Astrocyte (in vitro differentiated cells and primary cell): Measurements from ENCODE around the gene TLR9. TPM values are rescaled to one million over a fixed set of nuclear protein-coding genes. Genes with fewer than 3 reads are reported as not detected.
"Not testable (repeated sequence)": the region's sequence is repeated elsewhere in the genome, so short reads cannot be mapped to it uniquely, and the experiment has no call there.

Experiments used
- DNase-seq: peaks from one replicate; pipeline ENCODE4 v3.0.0-alpha.2; 2010; ENCODE audit warnings: low read depth
- FAIRE-seq: peaks from 2 replicates; lab custom pipeline; 2011; peaks lifted over from hg19 to GRCh38; lab: Jason Lieb, UNC
- H2AFZ ChIP-seq: 2 replicates; pipeline ENCODE4 v1.6.0; 2012; ENCODE audit warnings: low read depth, low read length, inconsistent platforms
- H3K27ac ChIP-seq: 2 replicates; pipeline ENCODE4 v1.5.1; 2011; ENCODE audit warnings: low read depth, low read length, inconsistent platforms
- H3K27me3 ChIP-seq: 2 replicates; pipeline ENCODE4 v1.6.0; 2011; ENCODE audit warnings: low read length, inconsistent platforms; ENCODE audit not compliant: insufficient read depth
- H3K36me3 ChIP-seq: 2 replicates; pipeline ENCODE4 v1.5.1; 2011; ENCODE audit warnings: low read length, inconsistent platforms; ENCODE audit not compliant: insufficient read depth
- H3K4me1 ChIP-seq: 2 replicates; pipeline ENCODE4 v1.5.1; 2011; ENCODE audit warnings: low read length, inconsistent platforms; ENCODE audit not compliant: insufficient read depth
- H3K4me2 ChIP-seq: 2 replicates; pipeline ENCODE4 v1.6.0; 2012; ENCODE audit warnings: low read length, inconsistent platforms
- H3K4me3 ChIP-seq: 2 replicates; pipeline ENCODE4 v1.5.1; 2011; ENCODE audit warnings: low read depth, mild to moderate bottlenecking, low read length, inconsistent platforms; ENCODE audit not compliant: insufficient read depth
- H3K79me2 ChIP-seq: 2 replicates; pipeline ENCODE4 v1.6.0; 2012; ENCODE audit warnings: mild to moderate bottlenecking, low read length, inconsistent platforms; ENCODE audit not compliant: insufficient read depth
- H3K9ac ChIP-seq: 2 replicates; pipeline ENCODE4 v1.6.0; 2012; ENCODE audit warnings: mild to moderate bottlenecking, low read length, inconsistent platforms
- H3K9me3 ChIP-seq: 2 replicates; pipeline ENCODE4 v1.5.1; 2012; ENCODE audit warnings: low read depth, mild to moderate bottlenecking, low read length, inconsistent platforms; ENCODE audit not compliant: insufficient read depth
- H4K20me1 ChIP-seq: 2 replicates; pipeline ENCODE4 v1.6.0; 2012; ENCODE audit warnings: low read length, inconsistent platforms; ENCODE audit not compliant: insufficient read depth
- H3K27ac Mint-ChIP-seq: one replicate; pipeline ENCODE4 v1.8.0; 2021; ENCODE audit warnings: mild to moderate bottlenecking, mixed read lengths; ENCODE audit not compliant: unreplicated experiment
- H3K27me3 Mint-ChIP-seq: one replicate; pipeline ENCODE4 v1.8.0; 2021; ENCODE audit warnings: low read depth, mixed read lengths; ENCODE audit not compliant: unreplicated experiment
- H3K36me3 Mint-ChIP-seq: one replicate; pipeline ENCODE4 v1.8.0; 2021; ENCODE audit warnings: low read depth, mixed read lengths; ENCODE audit not compliant: unreplicated experiment
- H3K4me1 Mint-ChIP-seq: one replicate; pipeline ENCODE4 v1.8.0; 2021; ENCODE audit warnings: low read depth, mixed read lengths; ENCODE audit not compliant: unreplicated experiment
- H3K4me3 Mint-ChIP-seq: one replicate; pipeline ENCODE4 v1.8.0; 2021; ENCODE audit warnings: mild to moderate bottlenecking, moderate library complexity, mixed read lengths; ENCODE audit not compliant: unreplicated experiment
- H3K9me3 Mint-ChIP-seq: one replicate; pipeline ENCODE4 v1.8.0; 2021; ENCODE audit warnings: mild to moderate bottlenecking, mixed read lengths; ENCODE audit not compliant: unreplicated experiment
- CTCF ChIP-seq: IDR thresholded peaks from 2 replicates; pipeline ENCODE4 v1.5.1; 2011; ENCODE audit warnings: low read depth, mild to moderate bottlenecking, inconsistent platforms, low read length, moderate library complexity; ENCODE audit not compliant: insufficient read depth
- EZH2 ChIP-seq: IDR thresholded peaks from 2 replicates; pipeline ENCODE4 v1.6.1; 2012; ENCODE audit warnings: mild to moderate bottlenecking, low read length, inconsistent platforms; ENCODE audit not compliant: insufficient read depth
- total RNA-seq: library from RNA; stranded (reverse); gene quantifications from 2 replicates; pipeline ENCODE4 v1.2.1, GENCODE V29; 2021

The TLR9 gene
- total RNA-seq, 1 donor from 2014 or later: 0.25 TPM

GRCh38 chr3:52272831-52273230 lies 47.4 kb upstream of the TLR9 start:
- Histone ChIP-seq H3K27me3 (no peaks in the 10 kb centered on the region), H3K36me3 (peaks cover 40% of the 10 kb centered on the region), H3K9me3 (no peaks in the 10 kb centered on the region), H3K4me3 (no peak overlapping the region), H3K4me1 (peaks cover 5% of the 10 kb centered on the region), H4K20me1 (peaks cover 99% of the 10 kb centered on the region), H3K9ac (no peak overlapping the region), H3K4me2 (no peak overlapping the region), H3K27ac (no peak overlapping the region), H3K79me2 (peaks cover 100% of the 10 kb centered on the region), H2AFZ (no peak overlapping the region)
- H3K4me1 Mint-ChIP-seq: peaks cover 9% of the 10 kb centered on the region
- no peak for TF ChIP-seq CTCF
- TF ChIP-seq EZH2: no peak
- H3K27ac Mint-ChIP-seq: no peak overlapping the region
- no peaks in the 10 kb centered on the region for H3K27me3 Mint-ChIP-seq
- FAIRE-seq: no peak
- no peak for DNase-seq
- no peaks in the 10 kb centered on the region for H3K9me3 Mint-ChIP-seq
- H3K36me3 Mint-ChIP-seq: peaks cover 12% of the 10 kb centered on the region
- no peak overlapping the region for H3K4me3 Mint-ChIP-seq

- Histone ChIP-seq H3K36me3 (peaks cover 46% of the 10 kb centered on the region), H3K79me2 (peaks cover 100% of the 10 kb centered on the region), H4K20me1 (peaks cover 99% of the 10 kb centered on the region)
- H3K4me3 Mint-ChIP-seq, H3K9ac ChIP-seq, H3K9me3 Mint-ChIP-seq, H2AFZ ChIP-seq, H3K27ac ChIP-seq, H3K27ac Mint-ChIP-seq, H3K4me3 ChIP-seq, H3K36me3 Mint-ChIP-seq, H3K27me3 ChIP-seq, FAIRE-seq, H3K27me3 Mint-ChIP-seq, H3K4me1 ChIP-seq, H3K4me1 Mint-ChIP-seq, DNase-seq, H3K9me3 ChIP-seq, H3K4me2 ChIP-seq: not testable (repeated sequence)
Observed at GRCh38 chr3:52272172-52272571, 46.7 kb upstream of the TLR9 start.

GRCh38 chr3:52270252-52270754 lies 44.9 kb upstream of the TLR9 start:
- TF ChIP-seq CTCF (no peak), EZH2 (no peak)
- no peak overlapping the region for H3K9ac ChIP-seq
- H3K4me2 ChIP-seq: no peak overlapping the region
- no peak overlapping the region for H3K4me3 Mint-ChIP-seq
- no peaks in the 10 kb centered on the region for H3K9me3 Mint-ChIP-seq
- H3K4me1 ChIP-seq: no peaks in the 10 kb centered on the region
- no peaks in the 10 kb centered on the region for H3K9me3 ChIP-seq
- H4K20me1 ChIP-seq: peaks cover 95% of the 10 kb centered on the region
- H3K27ac ChIP-seq: no peak overlapping the region
- peaks cover 58% of the 10 kb centered on the region for H3K36me3 ChIP-seq
- no peak overlapping the region for H3K4me3 ChIP-seq
- peaks cover 5% of the 10 kb centered on the region for H3K4me1 Mint-ChIP-seq
- FAIRE-seq (no peak), DNase-seq (no peak)
- no peak overlapping the region for H3K27ac Mint-ChIP-seq
- no peaks in the 10 kb centered on the region for H3K27me3 ChIP-seq
- peaks cover 16% of the 10 kb centered on the region for H3K36me3 Mint-ChIP-seq
- no peaks in the 10 kb centered on the region for H3K27me3 Mint-ChIP-seq
- no peak overlapping the region for H2AFZ ChIP-seq
- H3K79me2 ChIP-seq: peaks cover 96% of the 10 kb centered on the region
